Stimulated activated CD4-positive, alpha-beta T cell treated with anti-CD3 and anti-CD28 coated beads, Interleukin-2, amount 100 ng/mL, for 48 hours (primary cell): ENCODE measurements around the gene ZSWIM4.
A peak's percentile ranks its signal among the peaks of the same experiment; 100 is the strongest.
"Not testable (repeated sequence)": the region's sequence is repeated elsewhere in the genome, so short reads cannot be mapped to it uniquely, and the experiment has no call there.

Experiments used
- DNase-seq, 2 donors: peaks; one replicate each; pipeline ENCODE4 v3.0.0-alpha.2; 2020

ZSWIM4 gene

GRCh38 chr19:13778847-13779246 lies 16.4 kb upstream of the ZSWIM4 start:
- no peak for DNase-seq

GRCh38 chr19:13779794-13780193 lies 15.4 kb upstream of the ZSWIM4 start:
- DNase-seq, result not testable (repeated sequence)

- DNase-seq, result no peak
Measured at GRCh38 chr19:13781547-13781946, 13.7 kb upstream of the ZSWIM4 start.

DNA sequence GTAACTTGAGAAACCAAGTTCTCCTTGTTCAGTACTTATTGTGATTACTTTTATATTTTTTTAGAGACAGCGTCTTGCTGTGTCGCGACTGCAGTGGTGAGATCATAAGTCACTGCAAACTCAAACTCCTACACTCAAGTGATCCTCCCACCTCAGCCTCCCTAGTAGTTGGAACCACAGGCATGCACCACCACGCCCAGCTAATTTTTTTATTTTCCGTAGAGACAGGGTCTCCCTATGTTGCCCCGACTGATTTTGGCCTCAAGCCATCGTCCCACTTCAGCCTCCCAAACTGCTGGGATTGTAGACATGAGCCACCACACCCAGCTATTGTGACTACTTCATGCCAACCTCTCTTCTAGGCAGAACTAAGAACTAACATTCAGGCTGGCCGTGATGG lies 12.7 kb upstream of the ZSWIM4 start:
- no peak for DNase-seq

DNA sequence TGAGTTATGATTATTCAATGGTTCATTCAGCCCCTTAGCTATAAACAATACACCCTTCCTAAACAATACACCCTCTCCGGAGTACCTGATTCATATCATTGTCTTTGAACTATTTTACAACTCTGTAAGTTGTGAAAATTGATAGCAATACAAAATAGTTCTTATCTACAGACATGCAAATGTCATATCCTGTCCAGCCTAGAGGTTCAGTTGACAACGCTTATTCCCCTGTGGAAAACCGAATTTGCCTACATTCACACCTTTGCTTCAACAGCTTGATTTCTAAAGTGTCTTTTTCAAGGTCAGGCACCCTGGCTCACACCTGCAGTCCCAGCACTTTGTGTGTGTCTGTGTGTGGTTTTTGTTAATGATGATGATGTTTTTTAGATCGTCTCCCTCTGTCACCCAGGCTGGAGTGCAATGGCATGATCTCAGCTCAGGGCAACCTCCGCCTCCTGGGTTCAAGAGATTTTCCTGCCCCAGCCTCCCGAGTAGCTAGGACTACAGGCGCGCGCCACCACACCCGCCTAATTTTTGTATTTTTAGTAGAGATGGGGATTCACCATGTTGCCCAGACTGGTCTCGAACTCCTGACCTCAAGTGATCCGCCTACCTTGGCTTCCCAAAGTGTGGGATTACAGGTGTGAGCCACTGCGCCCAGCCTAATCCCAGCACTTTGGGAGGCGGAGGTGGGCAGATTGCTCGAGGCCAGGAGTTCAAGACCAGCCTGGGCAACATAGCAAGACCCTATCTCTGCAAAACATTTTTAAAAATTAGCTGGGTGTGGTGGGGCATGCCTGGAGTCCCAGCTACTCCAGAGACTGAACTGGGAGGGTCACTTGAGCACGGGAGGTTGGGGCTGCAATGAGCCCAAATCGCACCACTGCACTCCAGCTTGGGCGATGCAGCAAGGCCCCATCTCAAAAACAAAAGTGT lies 11.4 kb upstream of the ZSWIM4 start:
- no peak for DNase-seq

DNA sequence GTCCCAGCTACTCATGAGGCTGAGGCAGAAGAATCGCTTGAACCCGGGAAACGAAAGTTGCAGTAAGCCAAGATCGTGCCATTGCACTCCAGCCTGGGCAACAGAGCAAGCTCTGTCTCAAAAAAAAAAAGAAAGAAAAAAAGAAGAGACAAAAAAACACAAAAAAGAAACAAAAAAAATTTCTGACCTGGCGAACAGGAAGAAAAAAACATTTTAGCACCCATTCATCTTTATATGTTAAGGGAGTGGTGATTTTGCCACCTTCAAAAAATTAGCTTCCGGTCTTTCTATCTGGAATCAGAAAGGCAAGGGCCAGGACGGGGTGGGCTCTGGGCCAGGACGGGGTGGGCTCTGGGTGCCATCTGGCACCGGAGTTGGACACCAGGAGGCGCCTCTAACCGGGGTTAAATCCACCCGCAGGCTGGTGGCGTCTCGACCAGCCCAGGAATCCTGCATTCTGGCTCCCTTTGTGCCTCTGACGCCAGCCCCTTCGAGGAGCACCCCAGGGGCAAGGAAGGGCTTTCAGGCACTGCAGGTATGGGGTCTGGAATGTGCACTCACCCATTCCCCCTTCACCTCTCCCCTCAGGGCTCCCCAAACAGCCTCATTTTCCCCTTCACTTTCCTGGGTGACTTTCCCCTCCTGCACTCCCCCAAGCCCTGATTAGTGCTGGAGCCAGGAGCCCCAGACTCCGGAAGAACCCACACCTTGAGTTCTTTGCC lies 10.4 kb upstream of the ZSWIM4 start:
- peak; percentile 65 to 72 for DNase-seq

GRCh38 chr19:13788991-13789390 lies 6.3 kb upstream of the ZSWIM4 start:
- DNase-seq, result no peak

- DNase-seq, result no peak
Measured at GRCh38 chr19:13790354-13790753, 4.9 kb upstream of the ZSWIM4 start.

- not testable (repeated sequence) for DNase-seq
Measured at GRCh38 chr19:13793317-13793716, 1.9 kb upstream of the ZSWIM4 start.

- DNase-seq, result no peak
Measured at GRCh38 chr19:13794398-13794756, 866 bp upstream of the ZSWIM4 start.

DNA sequence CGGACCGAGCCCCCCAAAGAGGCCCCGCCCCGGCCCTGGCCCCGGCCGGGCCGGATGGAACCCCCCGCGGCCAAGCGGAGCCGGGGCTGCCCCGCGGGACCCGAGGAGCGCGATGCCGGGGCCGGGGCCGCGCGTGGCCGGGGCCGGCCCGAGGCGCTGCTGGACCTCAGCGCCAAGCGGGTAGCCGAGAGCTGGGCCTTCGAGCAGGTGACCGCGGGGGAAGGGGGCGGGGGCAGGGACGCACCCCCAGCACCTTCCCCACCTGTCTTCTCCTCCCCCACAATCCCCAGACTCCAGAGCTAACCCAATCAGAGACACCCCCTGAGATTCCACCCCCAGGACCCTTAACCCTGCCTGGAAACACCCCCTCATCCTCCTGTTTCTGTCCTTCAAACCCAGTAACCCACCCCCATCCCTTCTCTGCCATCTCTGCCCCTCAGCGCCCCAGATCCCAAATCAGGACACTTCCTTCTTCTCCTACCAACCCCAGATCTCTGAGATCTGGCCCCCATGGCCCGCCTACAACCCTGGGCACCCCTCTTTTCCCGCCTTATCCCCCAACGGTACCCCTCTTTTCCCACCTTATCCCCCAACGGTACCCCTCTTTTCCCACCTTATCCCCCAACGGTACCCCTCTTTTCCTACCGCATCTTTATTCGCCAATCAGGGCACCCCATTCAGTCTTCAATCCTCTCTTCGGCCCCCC lies 505 bp downstream of the ZSWIM4 start:
- no peak for DNase-seq

DNA sequence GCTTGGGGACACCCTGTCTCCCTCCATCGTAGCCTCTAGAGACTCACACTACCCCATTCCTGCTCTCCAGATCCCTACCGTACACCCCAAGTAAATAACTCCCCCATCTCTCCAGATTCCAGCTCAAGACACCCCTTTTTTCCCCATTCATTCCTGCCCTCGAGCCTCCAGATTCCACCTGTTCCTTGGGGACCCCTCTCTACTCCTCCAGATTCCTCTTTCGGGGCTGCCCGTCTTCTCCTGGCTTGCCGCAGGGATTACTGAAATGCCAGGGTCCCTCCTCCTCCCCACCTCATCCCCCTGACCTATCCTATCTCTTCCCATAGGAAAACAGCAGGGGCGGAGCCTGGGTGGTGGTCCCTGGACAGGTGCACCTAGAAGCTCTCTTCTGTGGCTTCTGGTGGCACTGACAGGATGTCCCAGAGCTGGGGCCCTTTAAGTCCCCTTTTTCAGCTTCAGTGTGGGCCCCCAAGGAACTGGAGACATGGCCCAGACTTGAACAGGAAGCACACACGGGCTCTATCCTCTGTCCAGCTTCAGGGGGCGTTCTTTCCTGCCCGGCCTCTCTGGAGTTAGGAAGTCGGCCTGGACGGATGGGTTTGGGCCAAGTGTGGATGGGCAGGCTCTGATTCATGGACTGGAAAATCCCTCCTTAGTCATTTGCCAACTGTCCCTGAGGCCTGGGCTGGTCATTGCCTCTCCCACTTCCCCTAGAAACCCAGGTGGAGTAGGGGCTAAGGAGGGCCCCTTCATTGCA lies 1.2 kb downstream of the ZSWIM4 start:
- DNase-seq, result no peak

- DNase-seq, result no peak
Measured at GRCh38 chr19:13797058-13797440, 1.8 kb downstream of the ZSWIM4 start.

DNA sequence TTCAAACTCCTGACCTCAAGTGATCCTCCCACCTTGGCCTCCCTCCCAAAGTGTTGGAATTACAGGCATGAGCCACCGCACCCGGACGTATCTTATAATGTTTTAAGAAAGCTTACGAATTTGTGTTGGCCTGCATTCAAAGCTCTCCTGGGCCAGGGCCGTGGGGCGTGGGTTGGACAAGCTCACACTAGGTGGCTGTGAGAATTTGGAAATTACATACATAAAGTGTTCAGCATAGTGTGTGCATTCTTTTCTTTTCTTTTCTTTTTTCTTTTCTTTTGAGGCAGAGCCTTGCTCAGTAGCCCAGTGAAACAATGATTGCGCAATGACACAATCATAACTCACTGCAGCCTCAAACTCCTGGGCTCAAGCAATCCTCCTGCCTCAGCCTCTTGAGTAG lies 2.6 kb downstream of the ZSWIM4 start:
- DNase-seq, result no peak

- DNase-seq, result no peak
Measured at GRCh38 chr19:13799669-13800068, 4.4 kb downstream of the ZSWIM4 start.

GRCh38 chr19:13803038-13803437 lies 7.8 kb downstream of the ZSWIM4 start:
- DNase-seq, result no peak

- DNase-seq, result no peak
Measured at GRCh38 chr19:13804830-13805683, 9.8 kb downstream of the ZSWIM4 start.

- no peak for DNase-seq
Measured at GRCh38 chr19:13806728-13807127, 11.5 kb downstream of the ZSWIM4 start.

- DNase-seq, result no peak
Measured at GRCh38 chr19:13807421-13808021, 12.3 kb downstream of the ZSWIM4 start.

DNA sequence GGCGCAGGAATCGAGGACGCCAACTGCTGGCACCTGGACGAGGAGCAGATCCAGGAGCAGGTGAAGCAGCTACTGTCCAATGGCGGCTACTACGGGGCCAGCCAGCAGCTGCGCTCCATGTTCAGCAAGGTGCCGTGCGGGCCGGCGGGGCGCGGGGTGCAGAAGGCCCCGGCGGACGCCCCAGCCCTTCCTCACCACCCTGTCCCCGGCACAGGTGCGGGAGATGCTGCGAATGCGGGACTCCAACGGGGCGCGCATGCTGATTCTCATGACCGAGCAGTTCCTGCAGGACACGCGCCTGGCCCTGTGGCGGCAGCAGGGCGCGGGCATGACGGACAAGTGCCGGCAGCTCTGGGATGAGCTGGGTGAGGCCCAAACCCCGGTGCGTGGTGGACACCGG lies 13.6 kb downstream of the ZSWIM4 start:
- no peak for DNase-seq

DNA sequence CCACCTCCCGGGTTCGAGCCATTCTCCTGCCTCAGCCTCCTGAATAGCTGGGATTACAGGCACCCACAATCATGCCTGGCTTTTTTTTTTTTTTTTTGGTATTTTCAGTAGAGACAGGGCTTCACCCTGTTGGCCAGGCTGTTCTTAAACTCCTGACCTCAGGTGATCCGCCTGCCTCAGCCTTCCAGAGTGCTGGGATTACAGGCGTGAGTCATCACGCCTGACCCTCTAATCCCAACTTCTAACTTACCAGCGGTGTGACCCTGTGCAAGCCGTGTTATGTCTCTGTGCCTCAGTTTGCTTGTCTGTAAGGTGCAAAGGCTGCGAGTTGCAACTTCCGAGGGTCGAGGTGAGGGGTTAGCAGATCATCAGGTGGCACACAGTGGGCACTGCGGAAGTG lies 17.3 kb downstream of the ZSWIM4 start:
- no peak for DNase-seq
